A549 (cell line): ENCODE results near the gene KCNQ1OT1. TPM values are rescaled to one million over a fixed set of nuclear protein-coding genes. Genes with fewer than 3 reads are reported as not detected.

ENCODE experiments used
- ATAC-seq, 2 experiments: fragments of 200-7000 bp in 1 of 2; fragments of >200 bp in 1 of 2; cut with Nextera tagmentation in 1 of 2; cut with Tn5 transposase in 1 of 2; 3 replicates each; pipeline versions ENCODE4 v1.8.0 to v1.9.1; 2018 to 2020; ENCODE audit warnings: mild to moderate bottlenecking in 1 of 2, moderate library complexity in 1 of 2
- CTCF ChIA-PET: fragments of 300-600 bp; sonication (Branson Sonifier 250); formaldehyde crosslinking; extraction: SDS; loops from one replicate; lab custom pipeline; 2021; ENCODE audit warnings: antibody characterized with exemption, inconsistent platforms; lab: Yijun Ruan, JAX
- POLR2A ChIA-PET: fragments of 350-600 bp; formaldehyde crosslinking; extraction: SDS; loops from one replicate; lab custom pipeline; 2021; ENCODE audit warnings: antibody characterized with exemption, inconsistent platforms; lab: Yijun Ruan, JAX
- DNase-seq, 2 experiments: peaks; one replicate each; pipeline versions ENCODE4 v3.0.0 to v3.0.0-alpha.2; 2011 to 2016; ENCODE audit warnings: low read depth in 1 of 2, low spot score in 1 of 2
- FAIRE-seq: peaks from 2 replicates; lab custom pipeline; 2011; peaks lifted over from hg19 to GRCh38; lab: Jason Lieb, UNC
- H3K27ac ChIP-seq, 2 experiments: fragments of >200 bp; sonication (Bioruptor Twin); formaldehyde crosslinking; 3 replicates each; pipeline ENCODE4 v1.5.1; 2016 to 2017
- H3K4me1 ChIP-seq: fragments of >200 bp; sonication (Bioruptor Twin); formaldehyde crosslinking; 3 replicates; pipeline ENCODE4 v1.6.1; 2016
- H3K4me2 ChIP-seq: fragments of >200 bp; sonication (Bioruptor Twin); formaldehyde crosslinking; 3 replicates; pipeline ENCODE4 v1.6.1; 2016
- H3K4me3 ChIP-seq: fragments of >200 bp; sonication (Bioruptor Twin); formaldehyde crosslinking; 3 replicates; pipeline ENCODE4 v1.5.1; 2016
- H3K9me3 ChIP-seq: fragments of >200 bp; sonication (Bioruptor Twin); formaldehyde crosslinking; 3 replicates; pipeline ENCODE4 v1.6.1; 2016
- CBX2 ChIP-seq: fragments of 200-600 bp; sonication (generic); IDR thresholded peaks from 2 replicates; pipeline ENCODE4 v1.6.1; 2016; ENCODE audit warnings: low read depth, mild to moderate bottlenecking, borderline replicate concordance
- CHD2 ChIP-seq: fragments of 150-350 bp; IDR thresholded peaks from 2 replicates; pipeline ENCODE4 v1.6.1; 2014; ENCODE audit warnings: low read length; ENCODE audit not compliant: partially characterized antibody
- CHD4 ChIP-seq: fragments of 200-600 bp; sonication (generic); IDR thresholded peaks from 2 replicates; pipeline ENCODE4 v1.6.1; 2016; ENCODE audit warnings: antibody characterized with exemption, mild to moderate bottlenecking, borderline replicate concordance
- CTCF ChIP-seq: fragments of >200 bp; sonication (Bioruptor Twin); formaldehyde crosslinking; IDR thresholded peaks from 3 replicates; pipeline ENCODE4 v1.5.1; 2016
- E2F6 ChIP-seq: IDR thresholded peaks from 2 replicates; pipeline ENCODE4 v1.6.1; 2012; ENCODE audit warnings: low read depth, borderline replicate concordance
- EHF ChIP-seq: fragments of 250-450 bp; sonication (Bioruptor Pico); IDR thresholded peaks from 2 replicates; pipeline ENCODE4 v1.5.0; 2020; ENCODE audit warnings: mild to moderate bottlenecking
- FOSL2 ChIP-seq, 2 experiments: fragments of 450-650 bp in 1 of 2; fragments of >200 bp in 1 of 2; sonication (Bioruptor Twin) in 1 of 2; formaldehyde crosslinking; IDR thresholded peaks; 2 replicates each; pipeline versions ENCODE4 v1.5.0 to v1.6.1; 2016 to 2020; ENCODE audit warnings: mild to moderate bottlenecking in 1 of 2, moderate library complexity in 1 of 2
- FOXS1 ChIP-seq: fragments of 250-450 bp; sonication (Bioruptor Pico); IDR thresholded peaks from 2 replicates; pipeline ENCODE4 v1.5.0; 2020; ENCODE audit warnings: mild to moderate bottlenecking, moderate library complexity
- GATA3 ChIP-seq: IDR thresholded peaks from 2 replicates; pipeline ENCODE4 v1.6.1; 2012; ENCODE audit warnings: borderline replicate concordance
- HEYL ChIP-seq: fragments of 250-450 bp; sonication (Bioruptor Pico); IDR thresholded peaks from 2 replicates; pipeline ENCODE4 v1.8.0; 2021; ENCODE audit warnings: mild to moderate bottlenecking, moderate library complexity
- HOXB5 ChIP-seq: fragments of 250-450 bp; sonication (Bioruptor Pico); IDR thresholded peaks from 2 replicates; pipeline ENCODE4 v1.5.0; 2020; ENCODE audit warnings: mild to moderate bottlenecking, moderate library complexity
- JUN ChIP-seq, 2 experiments: fragments of >200 bp; sonication (Bioruptor Twin); formaldehyde crosslinking; IDR thresholded peaks; 2 replicates in 1 of 2; 3 replicates in 1 of 2; pipeline ENCODE4 v1.6.1; 2016 to 2017
- KDM1A ChIP-seq: fragments of 200-600 bp; sonication (generic); IDR thresholded peaks from 2 replicates; pipeline ENCODE4 v1.6.1; 2016; ENCODE audit warnings: low read depth, mild to moderate bottlenecking
- KDM5A ChIP-seq: fragments of 200-600 bp; sonication (generic); IDR thresholded peaks from 2 replicates; pipeline ENCODE4 v1.6.1; 2016; ENCODE audit warnings: antibody characterized with exemption, mild to moderate bottlenecking
- MAFK ChIP-seq: fragments of 450-650 bp; IDR thresholded peaks from 2 replicates; pipeline ENCODE4 v1.6.1; 2014; ENCODE audit not compliant: partially characterized antibody
- MAX ChIP-seq: IDR thresholded peaks from 2 replicates; pipeline ENCODE4 v1.6.1; 2012
- NFE2L2 ChIP-seq: fragments of 150-350 bp; conservative IDR thresholded peaks from 2 replicates; pipeline ENCODE4 v1.6.1; 2014; ENCODE audit warnings: low read length
- NR3C1 ChIP-seq: fragments of >200 bp; sonication (Bioruptor Twin); formaldehyde crosslinking; IDR thresholded peaks from 3 replicates; pipeline ENCODE4 v1.6.1; 2017
- PBX3 ChIP-seq: IDR thresholded peaks from 2 replicates; pipeline ENCODE4 v1.6.1; 2012
- POLR2A ChIP-seq: IDR thresholded peaks from 2 replicates; pipeline ENCODE4 v1.6.1; 2012; ENCODE audit warnings: mild to moderate bottlenecking, low read length
- RAD21 ChIP-seq, 2 experiments: fragments of >200 bp in 1 of 2; sonication (Bioruptor Twin) in 1 of 2; formaldehyde crosslinking in 1 of 2; IDR thresholded peaks in 1 of 2; conservative IDR thresholded peaks in 1 of 2; 2 replicates in 1 of 2; 3 replicates in 1 of 2; pipeline ENCODE4 v1.6.1; 2012 to 2018; ENCODE audit warnings: inconsistent platforms in 1 of 2
- TP53 ChIP-seq: fragments of 250-450 bp; sonication (Bioruptor Pico); IDR thresholded peaks from 2 replicates; pipeline ENCODE4 v1.5.0; 2021; ENCODE audit warnings: mild to moderate bottlenecking, moderate library complexity
- ZNF302 ChIP-seq: fragments of 250-450 bp; sonication (Bioruptor Pico); IDR thresholded peaks from 2 replicates; pipeline ENCODE4 v1.9.0; 2021; ENCODE audit warnings: inconsistent platforms, mild to moderate bottlenecking, moderate library complexity
- WGBS: methylation state at CpG from one replicate; pipeline ENCODE4 v1.1.6; 2017; ENCODE audit errors: missing lambda C conversion rate; 5-methylcytosine and 5-hydroxymethylcytosine counted together
- polyA plus RNA-seq, 4 experiments: library from polyadenylated mRNA; depleted of rRNA in 3 of 4; stranded (reverse); fragments of >200 nt; fragmentation: RNase III in 1 of 4; extraction: RNeasy Plus Mini Kit Qiagen cat#74134 plus additional on column Dnase treatment in 1 of 4; gene quantifications; 2 replicates in 3 of 4; 3 replicates in 1 of 4; pipeline ENCODE4 v1.2.3, GENCODE V29; 2011 to 2017

Gene KCNQ1OT1
- polyA plus RNA-seq, 2 of the 4 experiments (the other 2 are of a cell fraction) = 0.03 to 0.13 TPM

GRCh38 chr11:2702771-2703362 lies 3.1 kb upstream of the KCNQ1OT1 start:
- Histone ChIP-seq H3K4me1 (peaks cover 16% of the 10 kb centered on the region; the same call in 2 of the 3 replicates), H3K9me3 (no peaks in the 10 kb centered on the region), H3K27ac (no peak overlapping the region), H3K4me3 (no peak overlapping the region), H3K4me2 (no peak overlapping the region)
- ChIA-PET POLR2A (no interaction called here), CTCF (interaction anchor here (0.8 to 1.2 kb wide), 5 partner anchors 9 to 189 kb away, joined by 3 to 4 read pairs (median 3); partner anchors contain the start of gene CDKN1C)
- FAIRE-seq = no peak
- no peak for DNase-seq
- TF ChIP-seq ZNF302 (no peak), TP53 (CRISPR knock-in tag) (no peak)
- 82% methylated on average over 17 of the region's 17 CpGs for WGBS
- no peak for ATAC-seq

- ATAC-seq (no peak), FAIRE-seq (no peak), DNase-seq (no peak)
- Histone ChIP-seq H3K4me3 (no peak overlapping the region), H3K4me2 (no peak overlapping the region), H3K4me1 (peaks cover 16% of the 10 kb centered on the region; the same call in 2 of the 3 replicates), H3K9me3 (no peaks in the 10 kb centered on the region), H3K27ac (no peak overlapping the region)
- ChIA-PET CTCF (interaction anchor here (0.8 to 1.2 kb wide), 4 partner anchors 10 to 190 kb away, joined by 3 to 4 read pairs (median 3); partner anchors contain the start of gene CDKN1C), POLR2A (no interaction called here)
- 85% methylated on average over 5 of the region's 5 CpGs for WGBS
- no peak for TF ChIP-seq PBX3
- TF ChIP-seq KDM1A = no peak
- TF ChIP-seq MAX = no peak
- no peak for TF ChIP-seq NFE2L2
- no peak for TF ChIP-seq JUN (IDR thresholded peaks at IDR 0.05)
- no peak for TF ChIP-seq E2F6
- no peak for TF ChIP-seq TP53 (CRISPR knock-in tag)
- TF ChIP-seq MAFK = no peak
- TF ChIP-seq CBX2 = no peak
- no peak for TF ChIP-seq CHD4
- TF ChIP-seq EHF (CRISPR knock-in tag) = no peak
- TF ChIP-seq CHD2 = no peak
- no peak for TF ChIP-seq FOSL2 (IDR thresholded peaks at IDR 0.05)
- no peak for TF ChIP-seq FOSL2 (CRISPR knock-in tag; IDR thresholded peaks at IDR 0.05)
- no peak for TF ChIP-seq CTCF
- TF ChIP-seq KDM5A = no peak
- TF ChIP-seq HEYL = no peak
- no peak for TF ChIP-seq FOXS1 (CRISPR knock-in tag)
- TF ChIP-seq POLR2A = no peak
- TF ChIP-seq HOXB5 = no peak
Observed at GRCh38 chr11:2701898-2702434, 2.2 kb upstream of the KCNQ1OT1 start.

GRCh38 chr11:2701230-2701629 lies 1.4 kb upstream of the KCNQ1OT1 start:
- Histone ChIP-seq H3K27ac (peak overlapping the region; percentile 99; a peak in 4 of 6 replicates), H3K4me1 (peaks cover 16% of the 10 kb centered on the region; the same call in 2 of the 3 replicates), H3K9me3 (no peaks in the 10 kb centered on the region), H3K4me2 (peak overlapping the region; percentile 97), H3K4me3 (no peak overlapping the region)
- TF ChIP-seq RAD21 (conservative IDR thresholded peaks at IDR 0.05 in 1 of 2, IDR thresholded peaks at IDR 0.05 in 1 of 2) (no peak), GATA3 (no peak), NR3C1 (no peak)
- WGBS = 82% methylated on average over 7 of the region's 7 CpGs
- ChIA-PET POLR2A (no interaction called here), CTCF (interaction anchor here (1.2 kb wide), 1 partner anchor 11 kb away, joined by 3 read pairs; no protein-coding TSS in a partner anchor)
- DNase-seq = no peak
- FAIRE-seq = no peak
- ATAC-seq = no peak
